Adrenal gland (tissue), 12 donors: Measurements from ENCODE around the gene TCF4. TPM values are rescaled to one million over a fixed set of nuclear protein-coding genes. Genes with fewer than 3 reads are reported as not detected.

Experiments used
- DNase-seq, 7 donors: peaks; one replicate each; pipeline ENCODE4 v3.0.0-alpha.2; 2019 to 2020
- H3K27ac ChIP-seq, 5 donors: fragments of 200-600 bp; sonication (generic) in 4 of 5; 1 replicate in 3 of 5; 2 replicates in 2 of 5; pipeline versions ENCODE4 v1.5.1 to v1.8.0; 2016 to 2020; ENCODE audit warnings: mild to moderate bottlenecking in 1 of 5
- H3K27me3 ChIP-seq: fragments of 200-600 bp; 2 replicates; pipeline ENCODE4 v1.8.0; 2021
- H3K36me3 ChIP-seq, 2 donors: fragments of 200-600 bp; replicated peaks in 1 of 2; 1 replicate in 1 of 2; 2 replicates in 1 of 2; pipeline versions ENCODE4 v1.5.1 to v1.8.0; 2018 to 2022
- H3K4me1 ChIP-seq, 2 donors: fragments of 200-600 bp; replicated peaks in 1 of 2; 1 replicate in 1 of 2; 2 replicates in 1 of 2; pipeline versions ENCODE4 v1.5.1 to v1.8.0; 2018 to 2021
- H3K4me3 ChIP-seq, 4 donors: fragments of 200-600 bp; sonication (generic) in 3 of 4; one replicate each; pipeline ENCODE4 v1.5.1; 2016 to 2018
- H3K9me3 ChIP-seq, 3 donors: fragments of 200-600 bp; sonication (generic) in 1 of 3; replicated peaks in 1 of 3; 1 replicate in 2 of 3; 2 replicates in 1 of 3; pipeline versions ENCODE4 v1.5.1 to v1.8.0; 2016 to 2021
- CTCF ChIP-seq, 6 experiments: fragments of 450-650 bp in 4 of 6; fragments of 200-600 bp in 2 of 6; sonication (generic) in 1 of 6; IDR thresholded peaks; 1 replicate in 5 of 6; 2 replicates in 1 of 6; pipeline versions ENCODE4 v1.5.1 to v1.8.0; 2016 to 2021; ENCODE audit warnings: antibody characterized with exemption in 6 of 6, mild to moderate bottlenecking in 2 of 6, moderate library complexity in 1 of 6
- POLR2A ChIP-seq, 2 donors: fragments of 450-650 bp; IDR thresholded peaks; one replicate each; pipeline ENCODE4 v1.6.1; 2017; ENCODE audit warnings: antibody characterized with exemption in 2 of 2, mild to moderate bottlenecking in 2 of 2, moderate library complexity in 1 of 2
- WGBS, 4 donors: extraction: QIAGEN DNeasy Blood & Tissue Kit in 2 of 4; methylation state at CpG; one replicate each; pipeline versions ENCODE4 v1.1.5 to v1.1.7; 2013 to 2017; 5-methylcytosine and 5-hydroxymethylcytosine counted together
- intact Hi-C, 2 donors: fragments of 100-400 bp; cut with DNase I; formaldehyde crosslinking; loops; one replicate each; pipeline versions ENCODE4 v1.14.1 to v1.15.0; 2022 to 2023
- polyA plus RNA-seq, 3 donors: library from polyadenylated mRNA; stranded (reverse); fragments of 200-250 nt in 2 of 3; fragments of 350-450 nt in 1 of 3; fragmentation: Illumina TruSeq in 1 of 3; extraction: RNeasy Lipid Tissue Mini Kit (QIAGEN cat#74804) in 1 of 3; gene quantifications; one replicate each; pipeline ENCODE4 v1.2.3, GENCODE V29; 2013 to 2014
- total RNA-seq, 9 donors: library from RNA; depleted of rRNA in 4 of 9; stranded (reverse); fragments of >200 nt in 4 of 9; fragments of 120-200 nt in 1 of 9; fragmentation: NEBNext Ultra II Directional in 1 of 9; extraction: Animal tissue kit (Norgen Biotek cat#: 25700) in 1 of 9; gene quantifications; one replicate each; pipeline versions ENCODE4 v1.1.0 to v1.2.4, GENCODE V29; 2013 to 2023
- donor health status: healthy with polysubstance abuse.
- donor health status: Bipolar disorder and iron deficiency.
- donor health status: DM: yes; HTN: yes; CAD: no.
- donor health status: DM: no; HTN: no; CAD: no.
- donor health status: DM: no; HTN: no; CAD: no.
- donor health status: DM: yes; HTN: yes; CAD: no.

Gene TCF4
- total and polyA plus RNA-seq, 12 donors, result 21.9 to 196 (median 112) TPM

DNA sequence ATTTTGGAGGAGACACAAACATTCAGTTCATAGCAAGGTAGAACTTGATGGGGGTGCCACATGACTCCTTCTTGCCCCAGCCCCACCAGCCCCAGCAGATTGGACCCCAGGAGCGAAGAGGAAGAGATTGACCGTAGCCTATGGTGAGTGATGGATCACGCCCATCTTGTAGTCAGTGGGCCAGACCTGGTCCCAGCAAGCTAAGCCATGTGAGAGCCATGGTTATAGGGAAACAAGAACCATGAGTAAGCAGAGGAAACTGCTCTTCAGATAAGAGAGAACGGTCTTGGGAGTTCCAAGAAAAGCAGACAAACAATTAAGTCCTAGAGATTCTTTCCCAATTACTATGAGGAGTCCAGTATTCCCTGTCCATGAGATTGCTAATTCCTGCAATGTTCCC is 4.6 kb upstream of the TCF4 start:
- DNase-seq, result no peak
- Histone ChIP-seq H3K36me3 (no peaks in the 10 kb centered on the region), H3K4me3 (no peak overlapping the region), H3K27ac (no peak overlapping the region), H3K4me1 (no peaks in the 10 kb centered on the region), H3K9me3 (no peaks in the 10 kb centered on the region), H3K27me3 (no peaks in the 10 kb centered on the region)
- intact Hi-C loops, result loop anchor here in 1 of 2 donors (5.0 kb wide), 1 partner anchor 180 kb away; no protein-coding TSS in a partner anchor
- 73 to 80% (median 76%) methylated on average over 4 of the region's 4 CpGs for WGBS, 4 donors
- TF ChIP-seq POLR2A (IDR thresholded peaks at IDR 0.05), result no peak
- no peak for TF ChIP-seq CTCF (IDR thresholded peaks at IDR 0.05)

GRCh38 chr18:55592106-55592505 is 4.1 kb upstream of the TCF4 start:
- no peak for DNase-seq
- Histone ChIP-seq H3K4me3 (no peak overlapping the region), H3K27me3 (no peaks in the 10 kb centered on the region), H3K9me3 (no peaks in the 10 kb centered on the region), H3K27ac (no peak overlapping the region), H3K36me3 (no peaks in the 10 kb centered on the region), H3K4me1 (no peaks in the 10 kb centered on the region)
- no peak for TF ChIP-seq CTCF (IDR thresholded peaks at IDR 0.05)
- no peak for TF ChIP-seq POLR2A (IDR thresholded peaks at IDR 0.05)
- intact Hi-C loops, result loop anchor here in 1 of 2 donors (5.0 kb wide), 1 partner anchor 180 kb away; no protein-coding TSS in a partner anchor
- 80 to 94% (median 90%) methylated on average over 1 of the region's 1 CpG for WGBS, 4 donors

DNA sequence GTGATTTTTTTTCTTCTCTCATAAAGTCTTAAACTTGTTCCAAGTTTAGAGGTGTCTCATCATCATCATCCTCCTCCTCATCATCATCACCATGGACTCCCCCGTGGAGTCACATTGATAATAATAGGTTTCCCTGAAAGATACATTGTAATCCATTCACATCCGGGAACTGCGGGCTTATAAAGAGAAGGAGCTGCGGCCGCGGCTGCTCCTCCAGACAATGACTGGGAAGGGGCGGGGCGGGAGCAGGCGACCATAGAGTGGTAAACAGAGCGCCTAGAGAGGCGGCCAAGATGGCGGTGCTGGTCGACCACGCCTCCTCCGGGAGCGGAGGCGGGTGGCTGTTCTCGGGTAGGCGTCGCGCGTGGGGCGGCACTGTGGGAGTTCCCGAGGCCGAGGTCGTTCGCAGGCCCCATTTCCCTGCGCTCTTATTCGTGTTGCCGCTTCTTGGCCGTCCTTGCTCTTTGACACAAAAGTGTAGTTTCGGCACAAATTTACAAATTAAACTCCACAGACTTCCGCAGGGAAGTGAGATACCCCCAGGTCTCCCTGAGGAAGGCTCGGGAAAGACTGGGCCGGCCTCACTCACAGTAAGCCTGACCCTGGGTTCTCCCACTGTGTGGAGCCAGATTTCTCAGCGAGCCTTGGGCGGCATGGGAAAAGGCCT is 1.8 kb upstream of the TCF4 start:
- TF ChIP-seq CTCF (IDR thresholded peaks at IDR 0.05) (no peak), POLR2A (IDR thresholded peaks at IDR 0.05) (peak; percentile 57 to 69)
- WGBS, 4 donors, result 1 to 4% (median 2%) methylated on average over 19 to 37 of the region's 37 CpGs
- Histone ChIP-seq H3K36me3 (no peaks in the 10 kb centered on the region), H3K27ac (peak overlapping the region in 4 of 5 donors; percentile 71 to 90 (median 82)), H3K4me3 (peak overlapping the region in 2 of 4 donors; percentile 38 to 85), H3K4me1 (peaks cover 0 to 10% of the 10 kb centered on the region in 2 donors), H3K27me3 (no peaks in the 10 kb centered on the region), H3K9me3 (no peaks in the 10 kb centered on the region)
- intact Hi-C loops, result loop anchor here in 1 of 2 donors (5.0 to 10.0 kb wide), 3 partner anchors 177 to 355 kb away; no protein-coding TSS in a partner anchor
- DNase-seq, result peak; percentile 96 to 99 (median 98)

- Histone ChIP-seq H3K27ac (peak overlapping the region; percentile 23 to 90 (median 78)), H3K9me3 (no peaks in the 10 kb centered on the region), H3K4me3 (peak overlapping the region in 3 of 4 donors; percentile 13 to 85 (median 37)), H3K36me3 (no peaks in the 10 kb centered on the region), H3K4me1 (peaks cover 0 to 10% of the 10 kb centered on the region in 2 donors), H3K27me3 (no peaks in the 10 kb centered on the region)
- DNase-seq, result no peak
- TF ChIP-seq POLR2A (IDR thresholded peaks at IDR 0.05) (no peak), CTCF (IDR thresholded peaks at IDR 0.05) (no peak)
- 2 to 4% (median 2%) methylated on average over 12 of the region's 12 CpGs for WGBS, 4 donors
- intact Hi-C loops, result loop anchor here in 1 of 2 donors (5.0 to 10.0 kb wide), 2 partner anchors 252 to 354 kb away; no protein-coding TSS in a partner anchor
Measured at GRCh38 chr18:55588870-55589595, 1.0 kb upstream of the TCF4 start.
